HG03196 (cell line): Measurements from ENCODE around the gene DMRT1.

Experiments
- ATAC-seq: cut with Tn5 transposase; IDR thresholded peaks from one replicate; pipeline ENCODE4 v1.9.1; 2021; ENCODE audit not compliant: unreplicated experiment

Gene DMRT1

GRCh38 chr9:920927-921326 lies 79.4 kb downstream of the DMRT1 start:
- no peak for ATAC-seq

- ATAC-seq, result no peak
Measured at GRCh38 chr9:922171-922570, 80.7 kb downstream of the DMRT1 start.

- ATAC-seq, result no peak
Measured at GRCh38 chr9:922731-923130, 81.2 kb downstream of the DMRT1 start.

- no peak for ATAC-seq
Measured at GRCh38 chr9:926976-927375, 85.5 kb downstream of the DMRT1 start.

GRCh38 chr9:928363-929042 lies 87.0 kb downstream of the DMRT1 start:
- no peak for ATAC-seq

- ATAC-seq, result no peak
Measured at GRCh38 chr9:929719-930118, 88.2 kb downstream of the DMRT1 start.

GRCh38 chr9:933356-933755 lies 91.9 kb downstream of the DMRT1 start:
- ATAC-seq, result no peak

GRCh38 chr9:935348-935965 lies 94.0 kb downstream of the DMRT1 start:
- no peak for ATAC-seq

- no peak for ATAC-seq
Measured at GRCh38 chr9:942805-943580, 101.5 kb downstream of the DMRT1 start.

GRCh38 chr9:947985-948384 lies 106.5 kb downstream of the DMRT1 start:
- no peak for ATAC-seq

- ATAC-seq, result no peak
Measured at GRCh38 chr9:948497-948896, 107.0 kb downstream of the DMRT1 start.

- ATAC-seq, result no peak
Measured at GRCh38 chr9:950139-950538, 108.6 kb downstream of the DMRT1 start.

GRCh38 chr9:952546-952945 lies 111.0 kb downstream of the DMRT1 start:
- ATAC-seq, result no peak

- ATAC-seq, result no peak
Measured at GRCh38 chr9:959105-959504, 117.6 kb downstream of the DMRT1 start.

- ATAC-seq, result no peak
Measured at GRCh38 chr9:959914-960313, 118.4 kb downstream of the DMRT1 start.

- no peak for ATAC-seq
Measured at GRCh38 chr9:962023-962422, 120.5 kb downstream of the DMRT1 start.

GRCh38 chr9:965497-965896 lies 124.0 kb downstream of the DMRT1 start:
- no peak for ATAC-seq

GRCh38 chr9:966870-967269 lies 125.4 kb downstream of the DMRT1 start:
- ATAC-seq, result no peak

GRCh38 chr9:967436-967835 lies 125.9 kb downstream of the DMRT1 start:
- ATAC-seq, result no peak

GRCh38 chr9:967903-968641 lies 126.6 kb downstream of the DMRT1 start:
- no peak for ATAC-seq

- ATAC-seq, result no peak
Measured at GRCh38 chr9:969310-970150, 128.0 kb downstream of the DMRT1 start.
